Psoas muscle (tissue), 8 donors: ENCODE data around the gene CNTF. TPM values are rescaled to one million over a fixed set of nuclear protein-coding genes. Genes with fewer than 3 reads are reported as not detected.

Source experiments
- ATAC-seq, 4 donors: fragments of 200-7000 bp; cut with Tn5 transposase; one replicate each; pipeline ENCODE4 v1.9.1; 2020; ENCODE audit warnings: moderate library complexity in 3 of 4, mild to moderate bottlenecking in 2 of 4
- DNase-seq, 2 donors: peaks; one replicate each; pipeline ENCODE4 v3.0.0-alpha.2; 2020
- H3K27ac ChIP-seq: fragments of 200-600 bp; one replicate; pipeline ENCODE4 v1.8.0; 2022
- H3K27me3 ChIP-seq, 3 donors: fragments of 200-600 bp in 1 of 3; one replicate each; pipeline versions ENCODE4 v1.6.1 to v1.8.0; 2013 to 2022; ENCODE audit warnings: low read length in 2 of 3, mild to moderate bottlenecking in 2 of 3, moderate library complexity in 1 of 3; ENCODE audit not compliant: insufficient read depth in 3 of 3
- H3K36me3 ChIP-seq, 2 donors: fragments of 200-600 bp in 1 of 2; one replicate each; pipeline versions ENCODE4 v1.6.1 to v1.8.0; 2013 to 2022; ENCODE audit warnings: low read depth in 1 of 2, mild to moderate bottlenecking in 1 of 2, moderate library complexity in 1 of 2; ENCODE audit not compliant: insufficient read depth in 1 of 2
- H3K4me1 ChIP-seq: fragments of 200-600 bp; one replicate; pipeline ENCODE4 v1.8.0; 2022
- H3K4me3 ChIP-seq: fragments of 200-600 bp; one replicate; pipeline ENCODE4 v1.8.0; 2022; ENCODE audit warnings: mild to moderate bottlenecking
- H3K9me3 ChIP-seq: fragments of 200-600 bp; one replicate; pipeline ENCODE4 v1.8.0; 2022
- WGBS, 3 donors: extraction: QIAGEN DNeasy Blood & Tissue Kit; methylation state at CpG; one replicate each; pipeline versions ENCODE4 v1.1.6 to v1.1.7; 2013; 5-methylcytosine and 5-hydroxymethylcytosine counted together
- intact Hi-C, 2 donors: fragments of 100-400 bp; cut with DNase I; formaldehyde crosslinking; loops; one replicate each; pipeline versions ENCODE4 v1.11.0 to v1.14.2; 2022
- polyA plus RNA-seq, 3 donors: library from polyadenylated mRNA; stranded (reverse); fragments of 200-250 nt; gene quantifications; one replicate each; pipeline ENCODE4 v1.2.3, GENCODE V29; 2013
- total RNA-seq, 4 donors: library from RNA; stranded (reverse); fragmentation: NEBNext Ultra II Directional in 2 of 4; extraction: Animal tissue kit (Norgen Biotek cat#: 25700) in 2 of 4; gene quantifications; one replicate each; pipeline versions ENCODE4 v1.2.1 to v1.2.4, GENCODE V29; 2021 to 2023
- TF ChIP-seq, protein P1 (sequence below): fragments of 200-600 bp; IDR thresholded peaks from one replicate; pipeline ENCODE4 v1.8.0; 2022; ENCODE audit warnings: antibody characterized with exemption
- donor health status: healthy with polysubstance abuse.
- donor health status: DM: no; HTN: no; CAD: no; lungs with moderate emphysema.
- donor health status: Bipolar disorder and iron deficiency.
- donor health status: healthy.
- donor health status: DM: yes; HTN: yes; CAD: no.
- donor health status: DM: no; HTN: no; CAD: no.
- donor health status: DM: no; HTN: no; CAD: no.
- donor health status: DM: yes; HTN: yes; CAD: no.

The CNTF gene
- total and polyA plus RNA-seq, 7 donors, result 1.1 to 21.2 (median 3.5) TPM

GRCh38 chr11:58632510-58632909, 10.0 kb downstream of the CNTF start:
- no peak overlapping the region for H3K4me3 ChIP-seq
- DNase-seq, result no peak
- no peaks in the 10 kb centered on the region for H3K36me3 ChIP-seq
- no peaks in the 10 kb centered on the region for H3K27me3 ChIP-seq
- no peak overlapping the region for H3K27ac ChIP-seq
- intact Hi-C loops, result loop anchor here in 1 of 2 donors (2.0 kb wide), 1 partner anchor 42 kb away; no protein-coding TSS in a partner anchor
- 88 to 92% (median 89%) methylated on average over 1 of the region's 1 CpG for WGBS, 3 donors
- no peak for ATAC-seq
- H3K9me3 ChIP-seq, result no peaks in the 10 kb centered on the region
- H3K4me1 ChIP-seq, result peaks cover 12% of the 10 kb centered on the region
- TF ChIP-seq, protein P1, sequence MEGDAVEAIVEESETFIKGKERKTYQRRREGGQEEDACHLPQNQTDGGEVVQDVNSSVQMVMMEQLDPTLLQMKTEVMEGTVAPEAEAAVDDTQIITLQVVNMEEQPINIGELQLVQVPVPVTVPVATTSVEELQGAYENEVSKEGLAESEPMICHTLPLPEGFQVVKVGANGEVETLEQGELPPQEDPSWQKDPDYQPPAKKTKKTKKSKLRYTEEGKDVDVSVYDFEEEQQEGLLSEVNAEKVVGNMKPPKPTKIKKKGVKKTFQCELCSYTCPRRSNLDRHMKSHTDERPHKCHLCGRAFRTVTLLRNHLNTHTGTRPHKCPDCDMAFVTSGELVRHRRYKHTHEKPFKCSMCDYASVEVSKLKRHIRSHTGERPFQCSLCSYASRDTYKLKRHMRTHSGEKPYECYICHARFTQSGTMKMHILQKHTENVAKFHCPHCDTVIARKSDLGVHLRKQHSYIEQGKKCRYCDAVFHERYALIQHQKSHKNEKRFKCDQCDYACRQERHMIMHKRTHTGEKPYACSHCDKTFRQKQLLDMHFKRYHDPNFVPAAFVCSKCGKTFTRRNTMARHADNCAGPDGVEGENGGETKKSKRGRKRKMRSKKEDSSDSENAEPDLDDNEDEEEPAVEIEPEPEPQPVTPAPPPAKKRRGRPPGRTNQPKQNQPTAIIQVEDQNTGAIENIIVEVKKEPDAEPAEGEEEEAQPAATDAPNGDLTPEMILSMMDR, result no peak

DNA sequence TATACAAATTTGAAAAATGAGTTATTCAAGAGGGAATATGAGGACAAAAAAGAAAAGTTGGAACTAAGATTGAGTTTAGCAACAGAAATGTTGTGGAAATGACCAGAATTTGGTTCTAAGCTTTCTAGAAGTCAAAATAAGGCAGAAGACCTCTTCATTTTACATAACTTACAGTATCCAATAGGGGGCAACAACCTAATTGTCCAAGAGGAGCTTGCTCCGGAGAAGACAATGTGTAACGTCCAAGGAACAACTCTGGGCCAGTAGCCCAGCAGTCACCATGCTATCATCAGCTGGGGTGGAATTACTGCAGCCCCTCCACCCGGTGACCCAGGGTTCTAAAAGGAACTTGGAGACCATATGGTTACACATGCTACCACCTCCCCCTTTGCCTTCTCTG, 14.1 kb downstream of the CNTF start:
- no peaks in the 10 kb centered on the region for H3K4me1 ChIP-seq
- no peak for DNase-seq
- H3K36me3 ChIP-seq, result no peaks in the 10 kb centered on the region
- no peaks in the 10 kb centered on the region for H3K9me3 ChIP-seq
- intact Hi-C loops, result no loop called here
- H3K27me3 ChIP-seq, result no peaks in the 10 kb centered on the region
- no peak overlapping the region for H3K4me3 ChIP-seq
- TF ChIP-seq, protein P1, result no peak
- no peak overlapping the region for H3K27ac ChIP-seq
- ATAC-seq, result no peak
- 60 to 72% (median 62%) methylated on average over 3 of the region's 3 CpGs for WGBS, 3 donors

GRCh38 chr11:58637371-58637770, 14.9 kb downstream of the CNTF start:
- Histone ChIP-seq H3K27me3 (no peaks in the 10 kb centered on the region), H3K36me3 (no peaks in the 10 kb centered on the region), H3K4me3 (no peak overlapping the region), H3K9me3 (no peaks in the 10 kb centered on the region), H3K27ac (no peak overlapping the region), H3K4me1 (no peaks in the 10 kb centered on the region)
- TF ChIP-seq, protein P1, result no peak
- DNase-seq, result no peak
- 66 to 80% (median 71%) methylated on average over 2 of the region's 2 CpGs for WGBS, 3 donors
- intact Hi-C loops, result no loop called here
- no peak for ATAC-seq

DNA sequence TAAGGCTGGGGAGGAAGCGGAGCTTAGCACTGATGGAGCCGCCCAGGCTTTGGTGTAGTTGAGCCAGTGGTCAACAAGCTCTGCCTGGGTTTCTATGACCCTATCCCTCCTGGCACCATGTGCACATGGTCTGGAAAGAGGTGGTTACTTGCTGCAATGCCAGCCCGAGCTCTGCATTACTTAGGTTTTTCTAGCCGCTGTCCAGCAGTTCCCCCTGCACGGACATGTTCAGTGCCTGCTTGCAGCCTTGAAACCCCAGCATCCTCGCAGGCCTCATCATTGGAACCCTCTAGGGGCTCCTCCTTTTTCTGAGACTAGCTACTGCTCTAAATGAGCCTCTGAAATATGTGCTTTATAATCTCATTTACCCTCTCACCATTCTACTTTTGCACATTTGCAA, 16.6 kb downstream of the CNTF start:
- WGBS, 3 donors, result 72 to 82% (median 81%) methylated on average over 6 of the region's 6 CpGs
- intact Hi-C loops, result no loop called here
- no peak overlapping the region for H3K4me3 ChIP-seq
- DNase-seq (no peak), ATAC-seq (no peak)
- H3K27ac ChIP-seq, result no peak overlapping the region
- H3K27me3 ChIP-seq, result no peaks in the 10 kb centered on the region
- H3K4me1 ChIP-seq, result no peaks in the 10 kb centered on the region
- TF ChIP-seq, protein P1, result no peak
- H3K36me3 ChIP-seq, result no peaks in the 10 kb centered on the region
- no peaks in the 10 kb centered on the region for H3K9me3 ChIP-seq

- Histone ChIP-seq H3K4me1 (no peaks in the 10 kb centered on the region), H3K36me3 (no peaks in the 10 kb centered on the region), H3K27me3 (no peaks in the 10 kb centered on the region), H3K9me3 (no peaks in the 10 kb centered on the region), H3K4me3 (no peak overlapping the region), H3K27ac (no peak overlapping the region)
- intact Hi-C loops, result no loop called here
- ATAC-seq (no peak), DNase-seq (no peak)
- TF ChIP-seq, protein P1, result no peak
- 54 to 66% (median 62%) methylated on average over 2 of the region's 2 CpGs for WGBS, 3 donors
Measured at GRCh38 chr11:58639669-58640068, 17.2 kb downstream of the CNTF start.
